HK-2 (cell line): Measurements from ENCODE around the gene TSPAN8.
"Not testable (repeated sequence)": the region's sequence is repeated elsewhere in the genome, so short reads cannot be mapped to it uniquely, and the experiment has no call there.

ENCODE experiments used
- DNase-seq: peaks from one replicate; pipeline ENCODE4 v3.0.0-alpha.2; 2018; ENCODE audit not compliant: unreplicated experiment

TSPAN8 gene

GRCh38 chr12:71157601-71158233, at the start of gene TSPAN8:
TSS of gene TSPAN8 (minus strand) at chr12:71157999. CDS start at chr12:71157678, 321 bp downstream.
- no peak for DNase-seq

GRCh38 chr12:71201136-71201679, 43.4 kb upstream of the TSPAN8 start:
- no peak for DNase-seq

- no peak for DNase-seq
Measured at GRCh38 chr12:71200706-71201105, 42.9 kb upstream of the TSPAN8 start.

GRCh38 chr12:71197460-71197859, 39.7 kb upstream of the TSPAN8 start:
- no peak for DNase-seq

GRCh38 chr12:71195338-71195896, 37.6 kb upstream of the TSPAN8 start:
- no peak for DNase-seq

GRCh38 chr12:71194657-71195056, 36.9 kb upstream of the TSPAN8 start:
- no peak for DNase-seq

GRCh38 chr12:71193041-71193440, 35.2 kb upstream of the TSPAN8 start:
- no peak for DNase-seq

GRCh38 chr12:71191509-71192196, 33.9 kb upstream of the TSPAN8 start:
- no peak for DNase-seq

GRCh38 chr12:71190822-71191221, 33.0 kb upstream of the TSPAN8 start:
- DNase-seq: no peak

- DNase-seq: no peak
Measured at GRCh38 chr12:71187379-71187778, 29.6 kb upstream of the TSPAN8 start.

GRCh38 chr12:71186571-71187288, 28.9 kb upstream of the TSPAN8 start:
- DNase-seq: no peak

- DNase-seq: no peak
Measured at GRCh38 chr12:71183846-71184245, 26.0 kb upstream of the TSPAN8 start.

GRCh38 chr12:71183018-71183417, 25.2 kb upstream of the TSPAN8 start:
- no peak for DNase-seq

GRCh38 chr12:71178162-71178561, 20.4 kb upstream of the TSPAN8 start:
- DNase-seq: no peak

- DNase-seq: no peak
Measured at GRCh38 chr12:71174825-71175224, 17.0 kb upstream of the TSPAN8 start.

GRCh38 chr12:71174146-71174545, 16.3 kb upstream of the TSPAN8 start:
- DNase-seq: no peak

GRCh38 chr12:71170456-71170855, 12.7 kb upstream of the TSPAN8 start:
- DNase-seq: no peak

GRCh38 chr12:71169286-71169685, 11.5 kb upstream of the TSPAN8 start:
- no peak for DNase-seq

GRCh38 chr12:71166862-71167496, 9.2 kb upstream of the TSPAN8 start:
- no peak for DNase-seq

- no peak for DNase-seq
Measured at GRCh38 chr12:71166280-71166679, 8.5 kb upstream of the TSPAN8 start.

- DNase-seq: not testable (repeated sequence)
Measured at GRCh38 chr12:71165780-71166179, 8.0 kb upstream of the TSPAN8 start.
